ENCODE results near the gene FRMD1. TPM values are rescaled to one million over a fixed set of nuclear protein-coding genes. Genes with fewer than 3 reads are reported as not detected.
"Not testable (repeated sequence)": the region's sequence is repeated elsewhere in the genome, so short reads cannot be mapped to it uniquely, and the experiment has no call there.

Gene FRMD1
- total RNA-seq, 4 donors from 2014 or later, result 1.0 TPM; not detected in 3

DNA sequence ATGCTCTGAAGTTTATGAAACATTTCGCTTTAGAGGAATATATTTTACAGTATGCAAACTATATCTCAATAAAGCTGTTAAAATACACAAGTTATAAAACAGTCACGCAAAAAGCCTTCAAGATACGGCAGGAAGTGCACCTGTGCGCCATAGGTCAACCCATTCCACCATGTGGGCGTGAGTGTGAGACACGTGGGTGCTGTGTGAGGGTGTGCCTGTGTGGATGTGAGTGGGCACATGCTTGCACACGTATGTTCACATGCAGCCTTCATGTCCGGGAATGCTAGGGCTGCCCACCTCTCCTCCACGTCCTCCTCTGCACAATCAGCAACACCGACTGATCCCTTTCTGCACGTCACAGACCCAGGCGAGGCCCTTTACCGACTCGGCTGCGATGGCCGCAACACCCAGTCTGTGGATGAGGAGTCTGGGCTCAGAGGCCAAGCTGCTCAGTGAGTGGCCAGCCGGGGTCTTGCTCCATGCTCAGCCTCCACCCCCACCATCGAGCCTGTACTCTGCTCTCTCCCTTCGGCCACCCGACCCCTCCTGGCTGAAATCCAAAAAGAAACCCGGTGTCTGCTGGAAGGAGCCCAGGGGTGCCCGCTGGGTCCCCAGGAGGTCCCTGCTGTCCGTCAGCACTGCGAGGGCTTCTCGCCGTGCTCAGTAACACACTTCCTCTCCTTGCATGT is 3.0 kb upstream of the FRMD1 start:
- Histone ChIP-seq H3K9me3 (no peaks in the 10 kb centered on the region), H3K4me3 (no peak overlapping the region), H3K4me1 (no peaks in the 10 kb centered on the region), H3K27ac (no peak overlapping the region), H3K27me3 (no peaks in the 10 kb centered on the region), H3K36me3 (no peaks in the 10 kb centered on the region)
- intact Hi-C loops (cut with DNase I; ENCODE audit: low total_unique reads), result no loop called here
- TF ChIP-seq, protein P1, sequence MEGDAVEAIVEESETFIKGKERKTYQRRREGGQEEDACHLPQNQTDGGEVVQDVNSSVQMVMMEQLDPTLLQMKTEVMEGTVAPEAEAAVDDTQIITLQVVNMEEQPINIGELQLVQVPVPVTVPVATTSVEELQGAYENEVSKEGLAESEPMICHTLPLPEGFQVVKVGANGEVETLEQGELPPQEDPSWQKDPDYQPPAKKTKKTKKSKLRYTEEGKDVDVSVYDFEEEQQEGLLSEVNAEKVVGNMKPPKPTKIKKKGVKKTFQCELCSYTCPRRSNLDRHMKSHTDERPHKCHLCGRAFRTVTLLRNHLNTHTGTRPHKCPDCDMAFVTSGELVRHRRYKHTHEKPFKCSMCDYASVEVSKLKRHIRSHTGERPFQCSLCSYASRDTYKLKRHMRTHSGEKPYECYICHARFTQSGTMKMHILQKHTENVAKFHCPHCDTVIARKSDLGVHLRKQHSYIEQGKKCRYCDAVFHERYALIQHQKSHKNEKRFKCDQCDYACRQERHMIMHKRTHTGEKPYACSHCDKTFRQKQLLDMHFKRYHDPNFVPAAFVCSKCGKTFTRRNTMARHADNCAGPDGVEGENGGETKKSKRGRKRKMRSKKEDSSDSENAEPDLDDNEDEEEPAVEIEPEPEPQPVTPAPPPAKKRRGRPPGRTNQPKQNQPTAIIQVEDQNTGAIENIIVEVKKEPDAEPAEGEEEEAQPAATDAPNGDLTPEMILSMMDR (IDR thresholded peaks at IDR 0.05), result no peak
- TF ChIP-seq POLR2A (IDR thresholded peaks at IDR 0.05), result no peak
- DNase-seq, result no peak

DNA sequence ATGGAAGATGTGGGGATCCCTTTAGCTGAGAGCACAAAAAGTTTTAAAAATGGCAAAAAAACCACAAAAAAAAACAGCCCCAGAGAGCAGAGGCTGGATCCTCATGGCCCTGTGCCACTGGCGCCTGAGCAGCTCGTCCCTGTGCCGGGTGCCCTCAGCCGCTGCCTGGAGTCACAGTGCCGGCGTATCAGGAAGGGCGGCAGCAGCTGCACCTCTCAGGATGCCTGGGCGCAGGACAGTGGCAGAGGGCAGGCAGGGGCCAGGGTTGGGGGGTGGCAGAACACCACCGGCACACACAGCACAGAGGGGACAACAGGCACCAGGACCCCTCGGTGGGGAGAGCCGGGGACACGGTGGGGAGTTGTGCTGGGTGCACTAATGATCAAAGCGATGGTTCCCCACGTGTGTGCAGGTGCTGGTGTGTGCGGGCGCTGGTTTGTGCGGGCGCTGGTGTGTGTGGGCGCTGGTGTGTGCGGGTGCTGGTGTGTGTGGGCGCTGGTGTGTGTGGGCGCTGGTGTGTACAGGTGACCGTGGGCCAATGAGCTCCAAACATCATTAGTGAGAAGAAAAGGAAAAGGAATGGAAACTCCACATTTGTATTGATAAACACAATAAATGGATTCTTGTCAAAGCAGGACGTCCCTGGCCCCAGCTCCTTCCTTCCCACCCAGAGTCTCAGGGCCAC is 1.5 kb upstream of the FRMD1 start:
- H3K27ac ChIP-seq, result no peak overlapping the region
- no peaks in the 10 kb centered on the region for H3K27me3 ChIP-seq
- no peaks in the 10 kb centered on the region for H3K4me1 ChIP-seq
- intact Hi-C loops (cut with DNase I; ENCODE audit: low total_unique reads), result no loop called here
- no peaks in the 10 kb centered on the region for H3K36me3 ChIP-seq
- TF ChIP-seq, protein P1 (IDR thresholded peaks at IDR 0.05), result no peak
- TF ChIP-seq POLR2A (IDR thresholded peaks at IDR 0.05), result no peak
- DNase-seq, result no peak
- no peaks in the 10 kb centered on the region for H3K9me3 ChIP-seq
- H3K4me3 ChIP-seq, result no peak overlapping the region

DNA sequence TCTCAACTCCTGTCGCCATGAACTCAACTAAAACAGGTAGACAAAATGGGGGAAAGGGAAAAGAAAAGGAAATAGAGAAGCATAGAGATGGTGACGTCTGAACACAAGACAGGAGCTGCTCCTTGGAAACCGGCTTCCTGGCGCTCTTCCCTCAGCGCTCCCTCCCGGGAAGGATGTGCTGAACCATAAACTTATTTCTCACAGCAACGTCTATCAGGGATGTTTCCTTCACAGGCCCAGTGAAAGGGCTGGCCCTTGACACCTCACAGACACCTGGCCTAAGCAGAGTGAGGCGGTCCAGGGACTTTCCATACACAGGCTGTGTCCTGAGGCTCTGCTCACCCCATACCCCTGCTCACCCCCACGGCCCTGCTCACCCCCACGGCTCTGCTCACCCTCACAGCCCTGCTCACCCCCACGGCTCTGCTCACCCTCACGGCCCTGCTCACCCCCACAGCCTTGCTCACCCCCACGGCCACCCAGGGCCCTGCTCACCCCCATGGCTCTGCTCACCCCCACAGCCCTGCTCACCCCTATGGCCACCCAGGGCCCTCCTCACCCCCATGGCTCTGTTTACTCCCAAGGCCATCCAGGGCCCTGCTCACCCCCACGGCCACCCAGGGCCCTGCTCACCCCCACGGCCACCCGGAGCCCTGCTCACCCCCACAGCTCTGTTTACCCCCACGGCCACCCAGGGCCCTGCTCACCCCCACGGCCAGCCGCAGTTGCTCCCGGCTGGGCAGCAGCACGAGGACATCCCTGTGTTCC is 653 bp downstream of the FRMD1 start:
- DNase-seq, result no peak
- H3K4me3 ChIP-seq, result no peak overlapping the region
- intact Hi-C loops (cut with DNase I; ENCODE audit: low total_unique reads), result no loop called here

DNA sequence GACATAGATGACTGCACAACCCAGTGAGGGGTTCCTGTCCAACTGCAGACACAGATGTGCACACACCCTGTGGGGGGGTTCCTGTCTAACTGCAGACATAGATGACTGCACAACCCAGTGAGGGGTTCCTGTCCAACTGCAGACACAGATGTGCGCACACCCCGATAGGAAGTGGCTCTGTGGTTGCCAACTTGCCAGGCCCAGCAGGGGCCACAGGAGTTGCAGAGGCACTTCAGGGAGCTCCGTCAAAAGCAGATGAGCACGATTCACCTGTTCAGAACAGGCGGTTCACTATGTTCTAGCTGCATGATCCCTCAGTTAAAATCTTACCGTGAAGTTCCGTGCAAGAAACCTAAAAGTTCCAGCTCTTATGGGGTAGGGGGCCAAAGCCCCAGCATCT is 1.6 kb downstream of the FRMD1 start:
- H3K9me3 ChIP-seq; H3K27me3 ChIP-seq; H3K4me3 ChIP-seq; DNase-seq; H3K27ac ChIP-seq; H3K36me3 ChIP-seq; H3K4me1 ChIP-seq; intact Hi-C loops (cut with DNase I; ENCODE audit: low total_unique reads): not testable (repeated sequence)

More for the DNA sequence above, 653 bp downstream of the FRMD1 start:
- H3K27ac ChIP-seq, result no peak overlapping the region
- H3K36me3 ChIP-seq, result no peaks in the 10 kb centered on the region
- no peak for TF ChIP-seq POLR2A (IDR thresholded peaks at IDR 0.05)
- TF ChIP-seq, protein P1 (IDR thresholded peaks at IDR 0.05), result no peak
- H3K27me3 ChIP-seq, result no peaks in the 10 kb centered on the region
- H3K9me3 ChIP-seq, result no peaks in the 10 kb centered on the region
- H3K4me1 ChIP-seq, result no peaks in the 10 kb centered on the region

DNA sequence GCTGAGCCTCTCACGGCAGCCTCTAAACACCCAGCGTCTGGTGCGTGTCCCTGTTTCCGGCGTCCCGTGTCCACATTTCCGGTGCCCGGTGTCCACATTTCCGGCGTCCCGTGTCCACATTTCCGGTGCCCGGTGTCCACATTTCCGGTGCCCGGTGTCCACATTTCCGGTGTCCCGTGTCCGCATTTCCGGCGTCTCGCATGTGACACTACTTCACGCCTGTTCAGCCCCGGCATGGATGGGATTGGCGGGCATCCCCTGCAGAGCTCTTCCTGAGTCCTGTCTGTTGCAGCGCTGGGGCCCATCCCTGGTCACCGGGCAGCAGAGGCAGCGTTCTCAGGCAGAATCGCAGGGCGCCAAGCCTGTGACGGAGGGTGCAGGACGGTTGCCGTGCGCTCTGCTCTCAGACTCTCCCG is 3.2 kb downstream of the FRMD1 start:
- H3K4me3 ChIP-seq, result no peak overlapping the region
- intact Hi-C loops (cut with DNase I; ENCODE audit: low total_unique reads), result no loop called here
- H3K27me3 ChIP-seq, result no peaks in the 10 kb centered on the region
- H3K27ac ChIP-seq, result no peak overlapping the region
- H3K4me1 ChIP-seq, result no peaks in the 10 kb centered on the region
- TF ChIP-seq, protein P1 (IDR thresholded peaks at IDR 0.05), result no peak
- no peak for TF ChIP-seq POLR2A (IDR thresholded peaks at IDR 0.05)
- no peaks in the 10 kb centered on the region for H3K9me3 ChIP-seq
- H3K36me3 ChIP-seq, result no peaks in the 10 kb centered on the region
- no peak for DNase-seq
